Stimulated activated CD4-positive, alpha-beta T cell treated with anti-CD3 and anti-CD28 coated beads, Interleukin-12 subunit alpha, Interleukin-12 subunit beta, amount 100 ng/mL, for 48 hours (primary cell): ENCODE results near the gene ZCCHC18.

Experiments
- DNase-seq, 3 donors: peaks; one replicate each; pipeline ENCODE4 v3.0.0-alpha.2; 2020; ENCODE audit warnings: low read depth in 2 of 3, low spot score in 1 of 3

ZCCHC18 gene

GRCh38 chrX:104130808-104131207 is 18.5 kb downstream of the ZCCHC18 start:
- no peak for DNase-seq

DNA sequence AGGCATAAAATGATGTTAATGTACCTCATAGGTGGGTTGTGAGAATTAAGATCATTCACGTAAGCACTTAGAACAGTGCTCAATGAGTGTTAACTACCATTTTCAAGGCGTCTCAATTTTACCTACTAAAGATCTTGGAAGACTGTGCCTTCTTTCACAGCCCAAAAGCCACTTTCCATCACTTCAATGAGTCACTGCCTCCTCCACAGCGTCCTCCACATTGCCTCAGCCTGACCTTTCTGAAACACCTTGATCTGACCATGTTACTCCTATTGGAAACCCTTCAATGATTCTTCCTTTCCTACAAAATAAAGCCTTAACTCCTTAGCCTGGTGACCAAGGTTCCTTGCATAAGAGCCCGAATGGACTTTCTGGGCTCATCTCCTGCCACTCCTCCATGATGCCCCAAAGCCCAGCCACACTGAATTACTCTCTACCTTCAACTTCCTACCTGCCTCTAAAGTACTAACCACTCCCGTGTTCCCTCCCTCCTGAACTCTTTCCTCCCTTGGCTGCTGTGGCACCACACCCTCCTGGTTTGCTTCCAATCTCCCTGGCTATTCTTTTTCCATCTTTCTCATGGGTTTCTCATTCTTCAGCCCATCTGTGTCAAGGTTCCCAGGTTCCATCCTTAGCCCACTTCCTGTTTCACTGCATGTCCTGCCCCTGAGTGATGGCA is 22.4 kb downstream of the ZCCHC18 start:
- DNase-seq, result no peak

- DNase-seq, result no peak
Measured at GRCh38 chrX:104135677-104136076, 23.4 kb downstream of the ZCCHC18 start.

- DNase-seq, result peak in 1 of 3 donors; percentile 51
Measured at GRCh38 chrX:104136241-104137019, 24.1 kb downstream of the ZCCHC18 start.

DNA sequence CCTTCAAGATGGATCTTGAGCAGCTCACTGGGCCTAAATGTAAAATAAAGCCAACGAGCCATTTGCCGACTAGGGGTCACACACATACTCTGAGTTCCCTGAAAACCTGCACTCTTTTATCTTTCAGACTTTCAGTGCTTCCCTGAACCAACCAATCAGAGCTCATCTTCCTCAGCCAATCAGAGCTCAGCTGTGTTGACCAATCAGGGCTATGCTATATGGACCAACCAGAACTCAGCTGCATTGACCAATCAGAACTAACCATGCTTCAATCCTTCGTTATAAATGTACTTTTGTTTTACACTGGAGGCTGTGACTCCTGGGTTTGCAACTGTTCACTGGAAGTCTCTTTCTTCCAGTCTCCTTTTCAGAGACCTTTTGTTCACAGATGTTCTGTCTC is 25.2 kb downstream of the ZCCHC18 start:
- no peak for DNase-seq

GRCh38 chrX:104141087-104141760 is 28.9 kb downstream of the ZCCHC18 start:
- DNase-seq, result no peak

DNA sequence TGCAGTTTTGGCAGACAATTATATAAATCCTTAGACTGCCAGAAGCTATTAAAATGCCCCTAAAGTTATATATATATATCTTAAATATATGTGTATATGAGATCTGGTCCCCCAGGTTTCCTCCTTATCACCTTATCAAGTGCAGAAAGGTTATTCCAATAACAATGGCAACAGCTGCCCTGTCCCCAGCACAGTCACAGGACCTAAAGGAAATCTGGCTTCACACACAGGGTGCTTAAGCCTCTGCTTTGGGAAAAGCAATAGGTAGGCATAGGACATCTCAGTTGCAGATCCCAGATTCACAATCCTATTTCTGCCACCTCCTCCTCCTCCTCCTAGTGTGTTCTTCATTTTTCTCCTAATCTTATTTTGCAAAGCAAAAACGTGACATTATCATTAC is 38.7 kb downstream of the ZCCHC18 start:
- no peak for DNase-seq

DNA sequence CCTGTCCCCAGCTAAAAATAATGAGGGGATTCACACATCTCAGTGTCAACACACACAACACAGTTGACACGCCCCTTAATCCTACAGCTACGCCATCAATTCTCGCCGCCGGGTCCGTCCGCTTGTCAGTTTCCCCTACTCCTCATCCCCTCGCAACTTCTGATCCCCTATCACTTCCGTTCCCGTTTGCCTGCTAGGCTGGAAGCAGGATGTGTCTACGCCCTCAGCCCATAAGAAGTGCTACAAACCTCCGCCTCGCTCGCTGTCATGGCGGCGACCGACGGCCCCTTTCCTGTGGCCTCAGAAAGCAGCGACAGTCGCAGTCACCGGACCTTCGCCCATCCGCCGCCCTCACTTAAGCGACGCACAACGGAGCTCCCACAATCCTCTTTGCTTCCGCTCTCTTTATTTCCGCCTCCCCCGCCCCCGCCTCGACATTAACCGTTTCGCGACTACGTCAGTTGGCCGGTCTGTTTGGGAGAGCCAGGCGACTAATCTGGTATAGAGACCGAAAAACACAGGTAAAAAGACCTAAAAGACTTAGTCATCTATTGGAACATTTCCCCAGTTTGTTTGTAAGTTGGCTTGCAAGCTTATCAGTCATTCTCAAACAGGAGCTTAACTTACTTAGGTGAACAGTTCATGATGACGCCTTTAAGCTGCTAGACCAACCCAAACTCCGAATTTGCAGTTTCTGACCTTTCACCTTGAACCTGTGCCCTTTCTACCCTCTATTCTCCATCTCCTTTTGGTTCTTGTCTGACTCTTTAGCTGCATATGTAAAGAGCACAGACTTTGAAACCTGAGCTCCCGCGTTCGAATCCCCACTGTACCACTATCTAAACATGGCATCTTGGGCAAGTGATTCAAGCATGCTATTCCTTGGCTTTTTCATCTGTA is 44.6 kb downstream of the ZCCHC18 start, which contains the start of gene SLC25A53:
Gene SLC25A53, minus strand, starts transcription at position 380 of the 900 bp plus-strand sequence. CDS start 51,752 bp downstream, outside the sequence.
- peak; percentile 49 to 70 (median 62) for DNase-seq
